DOHH2 (cell line): Measurements from ENCODE around the gene ACOT11.

Source experiments
- H3F3A ChIP-seq: fragments of 200-600 bp; sonication (generic), shearing (Covaris generic); 2 replicates; pipeline ENCODE4 v1.6.0; 2016; ENCODE audit warnings: antibody characterized with exemption, mild to moderate bottlenecking; ENCODE audit not compliant: control insufficient read depth, insufficient read depth
- H3K27ac ChIP-seq: fragments of 200-600 bp; sonication (generic); 2 replicates; pipeline ENCODE4 v1.5.1; 2014; ENCODE audit warnings: low read depth, mild to moderate bottlenecking, low read length, moderate library complexity
- H3K27me3 ChIP-seq: fragments of 200-600 bp; sonication (generic); 2 replicates; pipeline ENCODE4 v1.6.1; 2014; ENCODE audit warnings: mild to moderate bottlenecking, low read length, mixed read lengths; ENCODE audit not compliant: control insufficient read depth
- H3K36me3 ChIP-seq: fragments of 200-600 bp; sonication (generic); 2 replicates; pipeline ENCODE4 v1.6.1; 2014; ENCODE audit warnings: mild to moderate bottlenecking, low read length, moderate library complexity, mixed read lengths; ENCODE audit not compliant: control insufficient read depth
- H3K4me1 ChIP-seq: fragments of 200-600 bp; sonication (generic); 2 replicates; pipeline ENCODE4 v1.6.1; 2014; ENCODE audit warnings: mild to moderate bottlenecking, low read length, mixed read lengths; ENCODE audit not compliant: control insufficient read depth
- H3K4me2 ChIP-seq: fragments of 200-600 bp; sonication (generic); 2 replicates; pipeline ENCODE4 v1.6.0; 2014; ENCODE audit warnings: mild to moderate bottlenecking, low read length, moderate library complexity
- H3K4me3 ChIP-seq: fragments of 200-600 bp; sonication (generic); 2 replicates; pipeline ENCODE4 v1.5.1; 2014; ENCODE audit warnings: mild to moderate bottlenecking, low read length, mixed read lengths
- H3K79me2 ChIP-seq: fragments of 200-600 bp; sonication (generic); 2 replicates; pipeline ENCODE4 v1.6.1; 2014; ENCODE audit warnings: mild to moderate bottlenecking, low read length, mixed read lengths; ENCODE audit not compliant: control insufficient read depth
- H3K9me2 ChIP-seq: fragments of 200-600 bp; sonication (generic); replicated peaks from 2 replicates; pipeline ENCODE4 v1.6.1; 2014; ENCODE audit warnings: mild to moderate bottlenecking, low read length, mixed read lengths; ENCODE audit not compliant: control insufficient read depth
- H3K9me3 ChIP-seq: fragments of 200-600 bp; sonication (generic); 2 replicates; pipeline ENCODE4 v1.6.1; 2014; ENCODE audit warnings: antibody characterized with exemption, low read length, mixed read lengths; ENCODE audit not compliant: control insufficient read depth, insufficient read depth
- H4K20me1 ChIP-seq: fragments of 200-600 bp; sonication (generic); 2 replicates; pipeline ENCODE4 v1.6.0; 2014; ENCODE audit warnings: low read depth, mild to moderate bottlenecking, antibody characterized with exemption, low read length, moderate library complexity; ENCODE audit not compliant: control insufficient read depth, insufficient read depth
- CTCF ChIP-seq: fragments of 200-600 bp; sonication (generic); IDR thresholded peaks from one replicate; pipeline ENCODE4 v1.5.1; 2014; ENCODE audit warnings: antibody characterized with exemption, mild to moderate bottlenecking, low read depth, low read length; ENCODE audit not compliant: poor library complexity, severe bottlenecking
- EZH2phosphoT487 ChIP-seq: fragments of 200-600 bp; sonication (generic); IDR thresholded peaks from 2 replicates; pipeline ENCODE4 v1.6.1; 2017; ENCODE audit warnings: borderline replicate concordance, mild to moderate bottlenecking, antibody characterized with exemption, low read length, moderate library complexity, mixed read lengths

Gene ACOT11

GRCh38 chr1:54499360-54500106, 48.5 kb upstream of the ACOT11 start:
- Histone ChIP-seq H3K36me3 (no peaks in the 10 kb centered on the region), H3K9me3 (no peaks in the 10 kb centered on the region), H3K4me2 (no peak overlapping the region), H3K4me1 (peaks cover 17% of the 10 kb centered on the region), H3K4me3 (no peak overlapping the region), H3K27me3 (peaks cover 36% of the 10 kb centered on the region), H3K79me2 (no peaks in the 10 kb centered on the region), H4K20me1 (no peaks in the 10 kb centered on the region), H3F3A (no peaks in the 10 kb centered on the region), H3K9me2 (no peaks in the 10 kb centered on the region), H3K27ac (no peak overlapping the region)
- TF ChIP-seq EZH2phosphoT487 (no peak), CTCF (peak; percentile 22)

GRCh38 chr1:54500107-54500431, 48.0 kb upstream of the ACOT11 start:
- no peak overlapping the region for H3K27ac ChIP-seq
- H3F3A ChIP-seq: no peaks in the 10 kb centered on the region
- H3K9me3 ChIP-seq: no peaks in the 10 kb centered on the region
- no peaks in the 10 kb centered on the region for H3K9me2 ChIP-seq
- peaks cover 36% of the 10 kb centered on the region for H3K27me3 ChIP-seq
- H3K4me1 ChIP-seq: peaks cover 17% of the 10 kb centered on the region
- no peak overlapping the region for H3K4me2 ChIP-seq
- H4K20me1 ChIP-seq: no peaks in the 10 kb centered on the region
- no peak overlapping the region for H3K4me3 ChIP-seq
- no peak for TF ChIP-seq CTCF
- no peak for TF ChIP-seq EZH2phosphoT487
- H3K36me3 ChIP-seq: no peaks in the 10 kb centered on the region
- H3K79me2 ChIP-seq: no peaks in the 10 kb centered on the region

- TF ChIP-seq CTCF (no peak), EZH2phosphoT487 (no peak)
- Histone ChIP-seq H3K4me3 (no peak overlapping the region), H3K4me2 (no peak overlapping the region)
Observed at GRCh38 chr1:54501849-54502248, 46.2 kb upstream of the ACOT11 start.

More at GRCh38 chr1:54501849-54502248, 46.2 kb upstream of the ACOT11 start:
- H3K36me3 ChIP-seq: no peaks in the 10 kb centered on the region
- no peaks in the 10 kb centered on the region for H4K20me1 ChIP-seq
- peaks cover 36% of the 10 kb centered on the region for H3K27me3 ChIP-seq
- H3K9me2 ChIP-seq: no peaks in the 10 kb centered on the region
- H3F3A ChIP-seq: no peaks in the 10 kb centered on the region
- no peak overlapping the region for H3K27ac ChIP-seq
- peaks cover 12% of the 10 kb centered on the region for H3K4me1 ChIP-seq
- no peaks in the 10 kb centered on the region for H3K9me3 ChIP-seq
- H3K79me2 ChIP-seq: no peaks in the 10 kb centered on the region
